PC-9 (cell line): ENCODE measurements around the gene ASB10. TPM values are rescaled to one million over a fixed set of nuclear protein-coding genes. Genes with fewer than 3 reads are reported as not detected.
A peak's percentile ranks its signal among the peaks of the same experiment; 100 is the strongest.

Source experiments
- BruUV-seq: library from RNA; stranded (reverse); fragments of 400-500 nt; replicated peaks from 2 replicates; lab custom pipeline; 2021; lab: Mats Ljungman, UMichigan
- CTCF ChIA-PET: fragments of 300-600 bp; sonication (Branson Sonifier 250); formaldehyde crosslinking; loops from one replicate; lab custom pipeline; 2022; ENCODE audit warnings: antibody characterized with exemption; lab: Charles Lee
- POLR2A ChIA-PET: fragments of 300-600 bp; sonication (Branson Sonifier 250); formaldehyde crosslinking; loops from one replicate; lab custom pipeline; 2022; ENCODE audit warnings: antibody characterized with exemption; ENCODE audit not compliant: unreplicated experiment; lab: Charles Lee
- DNase-seq, 2 experiments: peaks; one replicate each; pipeline versions ENCODE4 v3.0.0 to v3.0.0-alpha.2; 2015 to 2022; ENCODE audit warnings: mixed read lengths in 1 of 2
- H2AFZ ChIP-seq: fragments of 200-600 bp; sonication (generic); 2 replicates; pipeline ENCODE4 v1.8.1; 2017; ENCODE audit warnings: antibody characterized with exemption
- H3F3A ChIP-seq: fragments of 200-600 bp; sonication (generic); 2 replicates; pipeline ENCODE4 v1.8.1; 2017; ENCODE audit warnings: antibody characterized with exemption, mild to moderate bottlenecking, low read depth; ENCODE audit not compliant: insufficient read depth
- H3K27ac ChIP-seq: fragments of 200-600 bp; sonication (generic); 2 replicates; pipeline ENCODE4 v1.6.1; 2016; ENCODE audit warnings: mixed run types
- H3K27me3 ChIP-seq: fragments of 200-600 bp; sonication (generic); 2 replicates; pipeline ENCODE4 v1.6.1; 2016; ENCODE audit warnings: low read depth, mixed run types; ENCODE audit not compliant: insufficient read depth
- H3K36me3 ChIP-seq: fragments of 200-600 bp; sonication (generic); 2 replicates; pipeline ENCODE4 v1.6.1; 2016; ENCODE audit warnings: low read depth, mixed run types
- H3K4me1 ChIP-seq: fragments of 200-600 bp; sonication (generic); replicated peaks from 2 replicates; pipeline ENCODE4 v1.6.1; 2016; ENCODE audit warnings: mixed run types; ENCODE audit not compliant: insufficient read depth
- H3K4me2 ChIP-seq: fragments of 200-600 bp; sonication (generic); 2 replicates; pipeline ENCODE4 v1.6.1; 2017; ENCODE audit warnings: mixed run types
- H3K4me3 ChIP-seq: fragments of 200-600 bp; sonication (generic); 2 replicates; pipeline ENCODE4 v1.6.1; 2016; ENCODE audit warnings: mixed run types
- H3K79me2 ChIP-seq: fragments of 200-600 bp; sonication (generic); 2 replicates; pipeline ENCODE4 v1.6.1; 2017; ENCODE audit warnings: low read depth, mixed run types
- H3K9me2 ChIP-seq: fragments of 200-600 bp; sonication (generic); 2 replicates; pipeline ENCODE4 v1.8.1; 2017; ENCODE audit warnings: mild to moderate bottlenecking; ENCODE audit not compliant: insufficient read depth
- H3K9me3 ChIP-seq: fragments of 200-600 bp; sonication (generic); 2 replicates; pipeline ENCODE4 v1.8.1; 2016; ENCODE audit warnings: low read depth; ENCODE audit not compliant: insufficient read depth
- H4K20me1 ChIP-seq: fragments of 200-600 bp; sonication (generic); 2 replicates; pipeline ENCODE4 v1.8.1; 2017; ENCODE audit not compliant: insufficient read depth
- EZH2 ChIP-seq: fragments of 200-600 bp; sonication (generic); IDR thresholded peaks from 2 replicates; pipeline ENCODE4 v1.8.0; 2017; ENCODE audit warnings: antibody characterized with exemption, low read depth
- intact Hi-C: fragments of 100-400 bp; cut with micrococcal nuclease; formaldehyde crosslinking; loops from one replicate; pipeline ENCODE4 v1.10.0; 2022; ENCODE audit not compliant: unreplicated experiment
- total RNA-seq: library from RNA; stranded (reverse); gene quantifications from 2 replicates; pipeline ENCODE4 v1.2.3, GENCODE V29; 2021
- TF ChIP-seq, protein P1 (sequence below): fragments of 200-600 bp; sonication (generic); conservative IDR thresholded peaks from 2 replicates; pipeline ENCODE4 v1.6.1; 2017; ENCODE audit warnings: mixed run types, antibody characterized with exemption, mild to moderate bottlenecking, moderate library complexity

The ASB10 gene
- total RNA-seq, 1 experiment from 2014 or later: not detected

DNA sequence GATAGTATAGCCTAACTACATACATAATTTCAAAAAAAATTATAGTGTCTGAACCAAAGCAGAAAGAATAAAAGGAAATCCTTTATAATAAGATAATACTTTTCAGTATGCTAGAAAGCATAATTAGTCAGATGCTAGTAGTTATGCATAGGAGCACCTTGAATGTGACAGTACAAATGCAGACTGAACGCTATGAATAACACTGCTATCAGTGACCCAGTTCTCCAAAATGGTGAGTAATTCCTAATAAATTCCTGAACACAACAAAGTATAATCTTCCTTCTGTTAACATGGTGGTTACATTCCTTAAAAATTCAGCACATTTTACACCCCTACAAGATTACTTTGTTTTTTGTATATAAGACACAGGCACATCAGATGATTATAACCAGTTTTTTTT lies 44.0 kb upstream of the ASB10 start:
- Histone ChIP-seq H2AFZ (no peak overlapping the region), H3F3A (peaks cover 14% of the 10 kb centered on the region; the same call in 1 of the 2 replicates), H3K36me3 (peaks cover 10% of the 10 kb centered on the region; the same call in 1 of the 2 replicates), H3K9me2 (no peaks in the 10 kb centered on the region), H3K4me2 (no peak overlapping the region), H3K27me3 (no peaks in the 10 kb centered on the region), H3K27ac (no peak overlapping the region), H3K9me3 (no peaks in the 10 kb centered on the region), H3K4me3 (no peak overlapping the region), H3K4me1 (peaks cover 30% of the 10 kb centered on the region), H4K20me1 (peaks cover 25% of the 10 kb centered on the region), H3K79me2 (peaks cover 44% of the 10 kb centered on the region)
- BruUV-seq: no TSS peak
- DNase-seq: no peak
- ChIA-PET POLR2A (no interaction called here), CTCF (no interaction called here)
- TF ChIP-seq, protein P1, sequence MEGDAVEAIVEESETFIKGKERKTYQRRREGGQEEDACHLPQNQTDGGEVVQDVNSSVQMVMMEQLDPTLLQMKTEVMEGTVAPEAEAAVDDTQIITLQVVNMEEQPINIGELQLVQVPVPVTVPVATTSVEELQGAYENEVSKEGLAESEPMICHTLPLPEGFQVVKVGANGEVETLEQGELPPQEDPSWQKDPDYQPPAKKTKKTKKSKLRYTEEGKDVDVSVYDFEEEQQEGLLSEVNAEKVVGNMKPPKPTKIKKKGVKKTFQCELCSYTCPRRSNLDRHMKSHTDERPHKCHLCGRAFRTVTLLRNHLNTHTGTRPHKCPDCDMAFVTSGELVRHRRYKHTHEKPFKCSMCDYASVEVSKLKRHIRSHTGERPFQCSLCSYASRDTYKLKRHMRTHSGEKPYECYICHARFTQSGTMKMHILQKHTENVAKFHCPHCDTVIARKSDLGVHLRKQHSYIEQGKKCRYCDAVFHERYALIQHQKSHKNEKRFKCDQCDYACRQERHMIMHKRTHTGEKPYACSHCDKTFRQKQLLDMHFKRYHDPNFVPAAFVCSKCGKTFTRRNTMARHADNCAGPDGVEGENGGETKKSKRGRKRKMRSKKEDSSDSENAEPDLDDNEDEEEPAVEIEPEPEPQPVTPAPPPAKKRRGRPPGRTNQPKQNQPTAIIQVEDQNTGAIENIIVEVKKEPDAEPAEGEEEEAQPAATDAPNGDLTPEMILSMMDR: no peak
- no peak for TF ChIP-seq EZH2
- intact Hi-C loops: no loop called here

DNA sequence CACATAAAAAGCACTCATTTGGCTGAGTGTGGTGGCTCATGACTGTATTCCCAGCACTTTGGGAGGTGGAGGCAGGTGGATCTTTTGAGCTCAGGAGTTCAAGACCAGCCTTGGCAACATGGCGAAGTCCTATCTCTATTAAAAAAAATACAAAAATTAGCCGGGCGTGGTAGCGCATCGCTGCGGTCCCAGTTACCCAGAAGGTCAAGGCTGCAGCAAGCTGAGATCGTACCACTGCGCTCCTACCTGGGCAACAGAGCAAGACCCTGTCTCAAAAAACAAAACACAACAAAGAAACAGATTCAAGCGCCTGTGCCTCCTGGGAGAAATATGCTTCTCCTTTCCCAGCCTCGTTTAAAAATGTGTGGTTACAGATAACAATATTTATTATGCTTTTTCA lies 42.2 kb upstream of the ASB10 start:
- Histone ChIP-seq H3K9me2 (no peaks in the 10 kb centered on the region), H3K9me3 (no peaks in the 10 kb centered on the region), H3K27me3 (no peaks in the 10 kb centered on the region), H3K4me3 (no peak overlapping the region), H3K27ac (no peak overlapping the region), H3K36me3 (peaks cover 15% of the 10 kb centered on the region), H4K20me1 (peaks cover 7% of the 10 kb centered on the region), H3F3A (peaks cover 14% of the 10 kb centered on the region; the same call in 1 of the 2 replicates), H3K79me2 (peaks cover 41% of the 10 kb centered on the region), H3K4me1 (peaks cover 40% of the 10 kb centered on the region), H3K4me2 (no peak overlapping the region), H2AFZ (no peak overlapping the region)
- no peak for DNase-seq
- intact Hi-C loops: loop anchor here (5.0 kb wide), 1 partner anchor 117 kb away; no protein-coding TSS in a partner anchor
- CTCF ChIA-PET: no interaction called here
- TF ChIP-seq, protein P1: no peak
- TF ChIP-seq EZH2: no peak
- POLR2A ChIA-PET: no interaction called here
- no TSS peak for BruUV-seq

DNA sequence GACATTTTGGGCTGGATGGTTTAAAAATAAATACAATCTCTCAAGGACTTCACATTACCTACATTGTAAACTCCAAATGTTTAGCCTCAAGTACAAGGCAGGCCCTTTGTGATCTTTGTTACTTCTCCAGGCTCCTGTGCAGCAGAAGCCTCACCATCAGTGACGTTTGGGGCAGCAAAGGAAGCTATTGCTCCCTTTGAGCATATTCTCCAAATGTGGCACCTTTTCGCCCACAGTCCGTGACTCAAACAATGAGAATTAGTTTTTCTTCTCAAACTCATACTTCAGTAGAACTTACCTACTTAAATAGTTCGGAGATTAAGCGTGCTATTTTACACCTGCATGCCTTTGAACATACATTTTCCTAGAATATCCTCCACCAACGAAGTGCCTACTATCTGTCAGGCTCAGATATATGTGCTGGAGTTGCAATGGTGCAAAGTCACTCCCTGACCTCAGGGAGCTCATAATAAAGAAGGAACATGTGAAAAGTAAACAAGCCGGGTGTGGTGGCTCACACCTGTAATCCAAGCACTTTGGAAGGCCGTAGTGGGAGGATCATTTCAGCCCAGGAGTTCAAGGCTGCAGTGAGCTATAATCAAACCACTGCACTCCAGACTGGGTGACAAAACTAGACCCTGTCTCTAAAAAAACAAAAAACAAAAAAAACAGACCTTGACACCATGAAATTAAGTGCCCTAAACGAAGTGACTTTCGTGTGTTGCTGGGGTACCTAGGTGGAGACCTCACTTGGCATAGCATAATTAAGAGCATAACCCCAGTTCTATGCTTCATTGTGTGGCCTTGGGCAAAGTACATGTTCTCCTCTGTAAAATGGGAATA lies 41.2 kb upstream of the ASB10 start:
- TF ChIP-seq EZH2: no peak
- TF ChIP-seq, protein P1: no peak
- peak overlapping the region; percentile 70 for H3K4me3 ChIP-seq
- H3K79me2 ChIP-seq: peaks cover 31% of the 10 kb centered on the region
- CTCF ChIA-PET: interaction anchor here (1.1 to 2.5 kb wide), 2 partner anchors 16 to 104 kb away, joined by 3 to 23 read pairs; no protein-coding TSS in a partner anchor
- H3K36me3 ChIP-seq: peaks cover 25% of the 10 kb centered on the region
- peak in 1 of 2 experiments; percentile 48 for DNase-seq
- peaks cover 14% of the 10 kb centered on the region; the same call in 1 of the 2 replicates for H3F3A ChIP-seq
- no peaks in the 10 kb centered on the region for H3K9me3 ChIP-seq
- peaks cover 30% of the 10 kb centered on the region for H3K4me1 ChIP-seq
- H3K27me3 ChIP-seq: no peaks in the 10 kb centered on the region
- peak overlapping the region; percentile 89 for H3K4me2 ChIP-seq
- no peaks in the 10 kb centered on the region; the same call in 1 of the 2 replicates for H4K20me1 ChIP-seq
- peak overlapping the region; percentile 87 for H2AFZ ChIP-seq
- no TSS peak for BruUV-seq
- H3K9me2 ChIP-seq: no peaks in the 10 kb centered on the region
- peak overlapping the region; percentile 66 for H3K27ac ChIP-seq
- intact Hi-C loops: loop anchor here (5.0 kb wide), 1 partner anchor 116 kb away; no protein-coding TSS in a partner anchor
- POLR2A ChIA-PET: interaction anchor here (0.5 kb wide), 1 partner anchor 290 kb away, joined by 4 read pairs; no protein-coding TSS in a partner anchor
